Esophagus muscularis mucosa (tissue), 3 donors: ENCODE data around the gene GPC5.

ENCODE experiments used
- CTCF ChIP-seq, 3 experiments: fragments of 200-600 bp in 2 of 3; fragments of 450-650 bp in 1 of 3; sonication (generic) in 2 of 3; IDR thresholded peaks; one replicate each; pipeline ENCODE4 v1.5.1; 2017 to 2019; ENCODE audit warnings: antibody characterized with exemption in 3 of 3, mild to moderate bottlenecking in 2 of 3, moderate library complexity in 1 of 3
- POLR2A ChIP-seq: fragments of 450-650 bp; IDR thresholded peaks from one replicate; pipeline ENCODE4 v1.6.1; 2017; ENCODE audit warnings: antibody characterized with exemption, moderate library complexity, mild to moderate bottlenecking, low read depth
- POLR2AphosphoS5 ChIP-seq, 2 donors: sonication (generic); formaldehyde crosslinking; IDR thresholded peaks; one replicate each; pipeline ENCODE4 v1.6.1; 2017; ENCODE audit warnings: antibody characterized with exemption in 2 of 2

- TF ChIP-seq POLR2A (no peak), POLR2AphosphoS5 (IDR thresholded peaks at IDR 0.05) (no peak), CTCF (IDR thresholded peaks at IDR 0.05) (no peak)
These were observed 372.8 kb downstream of the GPC5 start for GRCh38 chr13:91771229-91771628.
